IPS-18c (cell line): Measurements from ENCODE around the gene RTN1.

Source experiments
- H3K4me3 ChIP-seq: 2 replicates; pipeline ENCODE4 v1.7.0; 2013; ENCODE audit warnings: low read depth, mild to moderate bottlenecking, low read length, moderate library complexity; ENCODE audit not compliant: insufficient read depth
- H3K9me3 ChIP-seq: one replicate; pipeline ENCODE4 v1.6.1; 2013; ENCODE audit warnings: mild to moderate bottlenecking, low read length, moderate library complexity; ENCODE audit not compliant: control insufficient read depth, insufficient read depth

RTN1 gene

GRCh38 chr14:59566725-59567124, 303.9 kb downstream of the RTN1 start:
- Histone ChIP-seq H3K4me3 (no peak overlapping the region), H3K9me3 (no peaks in the 10 kb centered on the region)

- H3K4me3 ChIP-seq: no peak overlapping the region
- no peaks in the 10 kb centered on the region for H3K9me3 ChIP-seq
These were observed 304.3 kb downstream of the RTN1 start for GRCh38 chr14:59566296-59566695.

GRCh38 chr14:59565087-59565486, 305.5 kb downstream of the RTN1 start:
- H3K4me3 ChIP-seq: no peak overlapping the region

GRCh38 chr14:59564366-59564765, 306.2 kb downstream of the RTN1 start:
- Histone ChIP-seq H3K4me3 (no peak overlapping the region), H3K9me3 (no peaks in the 10 kb centered on the region)

More at GRCh38 chr14:59565087-59565486, 305.5 kb downstream of the RTN1 start:
- H3K9me3 ChIP-seq: no peaks in the 10 kb centered on the region

GRCh38 chr14:59547310-59547709, 323.3 kb downstream of the RTN1 start:
- peaks cover 4% of the 10 kb centered on the region for H3K9me3 ChIP-seq
- no peak overlapping the region for H3K4me3 ChIP-seq
